GM12878 (cell line): Measurements from ENCODE around the gene IL1RAPL1.

Experiments
- BACH1 ChIP-seq: fragments of 450-650 bp; IDR thresholded peaks from 2 replicates; pipeline ENCODE4 v1.6.1; 2017; ENCODE audit warnings: mild to moderate bottlenecking, borderline replicate concordance
- CTCF ChIP-seq, 3 experiments: IDR thresholded peaks in 2 of 3; conservative IDR thresholded peaks in 1 of 3; 2 replicates each; pipeline ENCODE4 v1.5.1; 2011; ENCODE audit warnings: low read depth in 3 of 3, low read length in 3 of 3, mild to moderate bottlenecking in 3 of 3, control low read depth in 2 of 3, moderate library complexity in 2 of 3, inconsistent platforms in 1 of 3, mixed read lengths in 1 of 3; ENCODE audit not compliant: control insufficient read depth in 2 of 3, insufficient read depth in 1 of 3; ENCODE audit errors: extremely low read depth in 1 of 3
- DPF2 ChIP-seq: fragments of 450-650 bp; IDR thresholded peaks from 2 replicates; pipeline ENCODE4 v1.6.1; 2017; ENCODE audit warnings: mild to moderate bottlenecking
- GABPA ChIP-seq: IDR thresholded peaks from 2 replicates; pipeline ENCODE4 v1.6.1; 2014; ENCODE audit warnings: antibody characterized with exemption, low read depth, mild to moderate bottlenecking, inconsistent platforms
- MEF2A ChIP-seq: IDR thresholded peaks from 2 replicates; pipeline ENCODE4 v1.6.1; 2011; ENCODE audit warnings: low read depth, mild to moderate bottlenecking, low read length, moderate library complexity; ENCODE audit not compliant: insufficient read depth
- SIN3A ChIP-seq: IDR thresholded peaks from 2 replicates; pipeline ENCODE4 v1.6.1; 2012; ENCODE audit warnings: low read depth, low read length, improper control_type of control experiment
- TF ChIP-seq, protein P1 (sequence below): IDR thresholded peaks from 2 replicates; pipeline ENCODE4 v1.6.1; 2012; ENCODE audit warnings: low read depth, low read length, improper control_type of control experiment

DNA sequence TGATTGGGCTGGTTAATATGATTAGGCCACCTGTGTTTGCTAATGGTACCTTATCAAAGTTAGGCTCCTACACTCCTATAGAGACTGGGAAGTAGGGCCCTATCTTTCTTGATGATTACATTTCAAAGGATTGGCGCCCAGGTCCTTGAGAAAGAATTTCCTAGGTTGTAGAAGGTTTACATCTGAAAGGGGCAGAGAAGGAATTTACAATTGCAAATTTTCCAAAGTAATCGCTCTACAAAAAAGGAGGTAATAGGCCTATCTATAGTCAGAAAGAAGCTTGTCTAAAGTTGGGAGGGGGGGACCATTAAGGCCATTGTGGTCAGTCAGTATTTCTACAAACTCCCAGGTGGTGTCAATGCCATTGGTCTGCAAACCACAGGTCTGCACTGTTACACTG, 638.4 kb downstream of the IL1RAPL1 start:
- TF ChIP-seq, protein P1, sequence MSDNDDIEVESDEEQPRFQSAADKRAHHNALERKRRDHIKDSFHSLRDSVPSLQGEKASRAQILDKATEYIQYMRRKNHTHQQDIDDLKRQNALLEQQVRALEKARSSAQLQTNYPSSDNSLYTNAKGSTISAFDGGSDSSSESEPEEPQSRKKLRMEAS = no peak
- TF ChIP-seq DPF2 (no peak), GABPA (no peak), CTCF (IDR thresholded peaks at IDR 0.05 in 2 of 3, conservative IDR thresholded peaks at IDR 0.05 in 1 of 3; ENCODE audit: control insufficient read depth in 2 of 3, extremely low read depth in 1 of 3, insufficient read depth in 1 of 3, low read depth in 3 of 3, low read length in 3 of 3) (no peak), SIN3A (no peak), MEF2A (no peak), BACH1 (no peak)
